Naive thymus-derived CD4-positive, alpha-beta T cell (primary cell): ENCODE measurements around the gene ACOT4. TPM values are rescaled to one million over a fixed set of nuclear protein-coding genes. Genes with fewer than 3 reads are reported as not detected.
"Not testable (repeated sequence)": the region's sequence is repeated elsewhere in the genome, so short reads cannot be mapped to it uniquely, and the experiment has no call there.

Experiments
- ATAC-seq: fragments of 150-1000 bp; cut with Tn5 transposase; 2 replicates; pipeline ENCODE4 v1.10.0; 2021; ENCODE audit warnings: mild to moderate bottlenecking, moderate library complexity
- CTCF ChIA-PET: fragments of 350-600 bp; sonication (Branson Sonifier 250); formaldehyde crosslinking; loops from one replicate; lab custom pipeline; 2021; ENCODE audit warnings: antibody characterized with exemption; lab: Charles Lee
- POLR2A ChIA-PET: fragments of 350-600 bp; sonication (Branson Sonifier 250); formaldehyde crosslinking; loops from one replicate; lab custom pipeline; 2021; ENCODE audit warnings: antibody characterized with exemption, inconsistent platforms; lab: Charles Lee
- DNase-seq, 9 donors: peaks; one replicate each; pipeline versions ENCODE4 v3.0.0 to v3.0.0-alpha.2; 2020 to 2022; ENCODE audit warnings: mixed read lengths in 1 of 9
- H3K27ac ChIP-seq: one replicate; pipeline ENCODE4 v1.7.0; 2013; ENCODE audit warnings: mild to moderate bottlenecking, low read depth, low read length, moderate library complexity
- H3K27me3 ChIP-seq, 2 donors: one replicate each; pipeline ENCODE4 v1.7.0; 2013; ENCODE audit warnings: low read length in 2 of 2, mild to moderate bottlenecking in 2 of 2, moderate library complexity in 2 of 2; ENCODE audit not compliant: control insufficient read depth in 2 of 2, insufficient read depth in 2 of 2
- H3K36me3 ChIP-seq, 3 experiments: 1 replicate in 2 of 3; 2 replicates in 1 of 3; pipeline ENCODE4 v1.7.0; 2013; ENCODE audit warnings: low read length in 3 of 3, mild to moderate bottlenecking in 3 of 3, moderate library complexity in 1 of 3; ENCODE audit not compliant: insufficient read depth in 3 of 3, control insufficient read depth in 2 of 3
- H3K4me1 ChIP-seq, 2 donors: one replicate each; pipeline ENCODE4 v1.7.0; 2013; ENCODE audit warnings: low read length in 2 of 2, mild to moderate bottlenecking in 2 of 2, moderate library complexity in 1 of 2; ENCODE audit not compliant: control insufficient read depth in 2 of 2, insufficient read depth in 2 of 2
- H3K4me3 ChIP-seq: 2 replicates; pipeline ENCODE4 v1.7.0; 2013; ENCODE audit warnings: mild to moderate bottlenecking, low read length
- H3K9me3 ChIP-seq, 3 experiments: 1 replicate in 2 of 3; 2 replicates in 1 of 3; pipeline ENCODE4 v1.7.0; 2013; ENCODE audit warnings: low read length in 3 of 3; ENCODE audit not compliant: control insufficient read depth in 2 of 3
- H3K27ac Mint-ChIP-seq, 9 donors: one replicate each; pipeline ENCODE4 v1.8.0; 2020 to 2022; ENCODE audit warnings: mixed read lengths in 9 of 9, mild to moderate bottlenecking in 8 of 9, moderate library complexity in 5 of 9, inconsistent platforms in 2 of 9
- H3K27me3 Mint-ChIP-seq, 5 donors: one replicate each; pipeline ENCODE4 v1.8.0; 2021 to 2022; ENCODE audit warnings: mixed read lengths in 5 of 5, mild to moderate bottlenecking in 1 of 5
- H3K36me3 Mint-ChIP-seq, 5 donors: one replicate each; pipeline ENCODE4 v1.8.0; 2020 to 2022; ENCODE audit warnings: mixed read lengths in 5 of 5, mild to moderate bottlenecking in 3 of 5, inconsistent platforms in 1 of 5
- H3K4me1 Mint-ChIP-seq, 7 donors: one replicate each; pipeline ENCODE4 v1.8.0; 2020 to 2022; ENCODE audit warnings: mixed read lengths in 7 of 7, mild to moderate bottlenecking in 3 of 7, inconsistent platforms in 1 of 7
- H3K4me3 Mint-ChIP-seq, 10 donors: one replicate each; pipeline ENCODE4 v1.8.0; 2020 to 2022; ENCODE audit warnings: mild to moderate bottlenecking in 10 of 10, mixed read lengths in 10 of 10, moderate library complexity in 6 of 10, inconsistent platforms in 2 of 10
- H3K9me3 Mint-ChIP-seq, 11 donors: one replicate each; pipeline ENCODE4 v1.8.0; 2020 to 2022; ENCODE audit warnings: mixed read lengths in 11 of 11, mild to moderate bottlenecking in 4 of 11, inconsistent platforms in 1 of 11, moderate library complexity in 1 of 11
- intact Hi-C, 2 donors: fragments of 100-400 bp; cut with micrococcal nuclease; formaldehyde crosslinking; loops; one replicate each; pipeline ENCODE4 v1.15.1; 2023
- polyA plus RNA-seq, 2 donors: library from polyadenylated mRNA; unstranded; fragments of 300-500 nt; fragmentation: Illumina TruSeq; gene quantifications; one replicate each; pipeline ENCODE4 v1.2.3, GENCODE V29; 2021
- total RNA-seq, 6 experiments: library from RNA in 5 of 6; stranded (reverse) in 5 of 6; gene quantifications; 1 replicate in 5 of 6; 2 replicates in 1 of 6; pipeline ENCODE4 v1.2.3 and lab custom pipeline; 2021 to 2026

Gene ACOT4
- total and polyA plus RNA-seq, 7 experiments from 2014 or later: 0.69 to 2.6 (median 0.94) TPM

DNA sequence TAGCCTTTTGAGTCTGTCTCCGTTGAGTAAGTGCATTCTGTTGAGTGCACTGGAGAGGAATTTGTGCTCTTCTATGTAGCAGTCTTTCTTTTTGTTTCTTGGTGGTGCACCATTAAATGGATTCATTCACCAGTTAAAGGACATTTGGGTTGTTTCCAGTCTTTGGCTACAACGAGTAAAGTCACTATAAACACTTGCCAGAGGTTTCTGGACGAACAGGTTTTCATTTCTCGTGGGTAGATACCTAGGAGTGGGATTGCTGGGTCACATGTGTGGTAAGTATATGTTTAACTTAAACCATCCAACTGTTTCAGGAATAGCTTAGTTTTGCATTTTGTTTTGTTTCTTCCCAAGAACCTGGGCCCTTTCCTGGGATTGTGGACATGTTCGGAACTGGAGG lies 18.6 kb upstream of the ACOT4 start:
- CTCF ChIA-PET, H3K27ac Mint-ChIP-seq: not testable (repeated sequence)
- H3K4me1 Mint-ChIP-seq: peaks cover 7 to 22% (median 18%) of the 10 kb centered on the region in 7 donors

DNA sequence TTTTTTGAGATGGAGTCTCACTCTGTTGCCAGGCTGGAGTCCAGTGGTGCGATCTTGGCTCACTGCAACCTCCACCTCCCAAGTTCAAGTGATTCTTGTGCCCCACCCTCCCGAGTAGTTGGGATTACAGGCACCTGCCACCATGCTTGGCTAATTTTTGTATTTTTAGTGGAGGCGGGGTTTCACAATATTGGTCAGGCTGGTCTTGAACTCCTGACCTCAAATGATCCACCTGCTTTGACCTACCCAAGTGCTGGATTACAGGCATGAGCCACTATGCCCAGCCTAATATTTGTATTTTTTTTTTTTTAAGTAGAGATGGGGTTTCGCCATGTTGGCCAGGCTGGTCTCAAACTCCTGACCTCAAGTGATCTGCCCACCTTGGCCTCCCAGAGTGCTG lies 17.9 kb upstream of the ACOT4 start:
- intact Hi-C loops, H3K36me3 ChIP-seq, H3K4me1 ChIP-seq, H3K9me3 Mint-ChIP-seq, H3K27me3 Mint-ChIP-seq, H3K9me3 ChIP-seq, ATAC-seq, H3K27ac Mint-ChIP-seq, CTCF ChIA-PET, H3K27ac ChIP-seq, H3K27me3 ChIP-seq, H3K4me3 ChIP-seq, POLR2A ChIA-PET, DNase-seq, H3K4me3 Mint-ChIP-seq: not testable (repeated sequence)
- peaks cover 4 to 13% (median 5%) of the 10 kb centered on the region in 5 donors for H3K36me3 Mint-ChIP-seq
- peaks cover 0 to 15% (median 11%) of the 10 kb centered on the region in 7 donors for H3K4me1 Mint-ChIP-seq

More for the DNA sequence above, 18.6 kb upstream of the ACOT4 start:
- POLR2A ChIA-PET, H3K9me3 Mint-ChIP-seq, H3K27me3 Mint-ChIP-seq, H3K4me1 ChIP-seq, ATAC-seq, H3K4me3 ChIP-seq, H3K9me3 ChIP-seq, H3K27ac ChIP-seq, H3K4me3 Mint-ChIP-seq, intact Hi-C loops, DNase-seq, H3K27me3 ChIP-seq, H3K36me3 ChIP-seq: not testable (repeated sequence)
- peaks cover 4 to 14% (median 5%) of the 10 kb centered on the region in 5 donors for H3K36me3 Mint-ChIP-seq

DNA sequence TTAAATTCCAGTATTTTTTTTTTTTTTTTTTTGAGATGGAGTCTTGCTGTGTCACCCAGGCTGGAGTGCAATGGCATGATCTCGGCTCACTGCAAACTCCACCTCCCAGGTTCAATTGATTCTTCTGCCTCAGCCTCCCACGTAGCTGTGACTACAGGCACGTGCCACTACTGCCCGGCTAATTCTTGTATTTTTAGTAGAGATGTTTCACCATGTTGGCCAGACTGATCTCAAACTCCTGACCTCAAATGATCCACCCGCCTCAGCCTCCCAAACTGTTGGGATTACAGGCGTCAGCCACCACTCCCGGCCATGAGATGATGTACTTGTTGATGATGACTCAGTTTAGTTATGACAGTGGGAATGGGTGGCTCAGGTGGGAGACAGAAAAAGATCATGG lies 17.4 kb upstream of the ACOT4 start:
- H3K27ac Mint-ChIP-seq, DNase-seq, H3K4me1 ChIP-seq, intact Hi-C loops, H3K9me3 ChIP-seq, CTCF ChIA-PET, H3K27me3 ChIP-seq, H3K4me3 ChIP-seq, H3K27me3 Mint-ChIP-seq, ATAC-seq, H3K4me3 Mint-ChIP-seq, POLR2A ChIA-PET, H3K36me3 ChIP-seq, H3K9me3 Mint-ChIP-seq, H3K27ac ChIP-seq: not testable (repeated sequence)
- H3K4me1 Mint-ChIP-seq: peaks cover 0 to 11% (median 7%) of the 10 kb centered on the region in 7 donors
- peaks cover 4 to 13% (median 5%) of the 10 kb centered on the region in 5 donors for H3K36me3 Mint-ChIP-seq

DNA sequence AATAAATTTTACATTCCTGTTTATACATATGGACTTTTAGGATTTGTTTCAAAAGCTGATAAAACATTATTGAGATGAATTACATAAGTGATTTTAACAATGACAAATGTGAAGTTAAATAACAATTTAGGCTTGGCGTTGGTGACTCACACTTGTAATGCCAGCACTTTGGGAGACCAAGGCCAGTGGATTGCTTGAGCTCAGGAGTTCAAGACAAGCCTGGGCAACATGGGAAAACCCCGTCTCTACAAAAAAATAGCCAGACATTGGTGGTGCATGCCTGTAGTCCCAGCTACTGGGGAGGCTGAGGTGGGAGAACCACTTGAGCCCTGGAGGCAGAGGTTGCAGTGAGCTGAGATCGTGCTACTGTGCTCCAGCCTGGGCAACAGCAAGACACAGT lies 15.3 kb upstream of the ACOT4 start:
- no peaks in the 10 kb centered on the region for H3K9me3 ChIP-seq
- CTCF ChIA-PET: no interaction called here
- Mint-ChIP-seq H3K4me1 (no peaks in the 10 kb centered on the region), H3K36me3 (peaks cover 5 to 23% (median 8%) of the 10 kb centered on the region in 5 donors), H3K27ac (no peak overlapping the region), H3K4me3 (no peak overlapping the region), H3K9me3 (no peaks in the 10 kb centered on the region), H3K27me3 (no peaks in the 10 kb centered on the region)
- H3K27me3 ChIP-seq: no peaks in the 10 kb centered on the region
- DNase-seq (no peak), ATAC-seq (no peak)
- intact Hi-C loops: no loop called here
- no peaks in the 10 kb centered on the region for H3K4me1 ChIP-seq
- H3K36me3 ChIP-seq: peaks cover 0 to 14% (median 0%) of the 10 kb centered on the region in 3 experiments
- POLR2A ChIA-PET: no interaction called here
- H3K27ac ChIP-seq: no peak overlapping the region
- no peak overlapping the region for H3K4me3 ChIP-seq

DNA sequence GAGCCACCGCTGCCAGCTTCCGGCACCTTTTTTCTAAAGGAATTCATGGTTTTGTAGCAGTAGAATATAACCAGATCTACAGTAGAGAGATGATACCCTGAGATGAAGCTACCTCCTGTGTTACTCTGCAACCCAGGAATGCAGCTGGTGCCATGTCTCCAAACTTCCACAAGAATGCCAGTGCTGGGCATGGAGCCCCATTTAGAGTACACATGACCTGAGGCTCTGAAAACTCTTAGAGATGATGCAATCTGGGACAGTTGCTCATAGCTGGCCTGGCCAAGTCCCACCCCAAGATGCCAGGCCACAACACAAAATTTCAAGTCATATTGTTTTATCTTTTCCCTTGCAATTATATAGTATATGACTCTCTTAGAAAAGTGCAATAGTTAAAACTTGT lies 14.5 kb upstream of the ACOT4 start:
- H3K4me1 Mint-ChIP-seq, H3K27ac Mint-ChIP-seq, H3K9me3 ChIP-seq, POLR2A ChIA-PET, intact Hi-C loops, H3K27me3 ChIP-seq, H3K27me3 Mint-ChIP-seq, H3K27ac ChIP-seq, ATAC-seq, H3K4me1 ChIP-seq, H3K4me3 Mint-ChIP-seq, H3K4me3 ChIP-seq, H3K9me3 Mint-ChIP-seq, CTCF ChIA-PET, DNase-seq: not testable (repeated sequence)
- H3K36me3 Mint-ChIP-seq: peaks cover 5 to 26% (median 8%) of the 10 kb centered on the region in 5 donors
- peaks cover 0 to 14% (median 0%) of the 10 kb centered on the region in 3 experiments for H3K36me3 ChIP-seq

DNA sequence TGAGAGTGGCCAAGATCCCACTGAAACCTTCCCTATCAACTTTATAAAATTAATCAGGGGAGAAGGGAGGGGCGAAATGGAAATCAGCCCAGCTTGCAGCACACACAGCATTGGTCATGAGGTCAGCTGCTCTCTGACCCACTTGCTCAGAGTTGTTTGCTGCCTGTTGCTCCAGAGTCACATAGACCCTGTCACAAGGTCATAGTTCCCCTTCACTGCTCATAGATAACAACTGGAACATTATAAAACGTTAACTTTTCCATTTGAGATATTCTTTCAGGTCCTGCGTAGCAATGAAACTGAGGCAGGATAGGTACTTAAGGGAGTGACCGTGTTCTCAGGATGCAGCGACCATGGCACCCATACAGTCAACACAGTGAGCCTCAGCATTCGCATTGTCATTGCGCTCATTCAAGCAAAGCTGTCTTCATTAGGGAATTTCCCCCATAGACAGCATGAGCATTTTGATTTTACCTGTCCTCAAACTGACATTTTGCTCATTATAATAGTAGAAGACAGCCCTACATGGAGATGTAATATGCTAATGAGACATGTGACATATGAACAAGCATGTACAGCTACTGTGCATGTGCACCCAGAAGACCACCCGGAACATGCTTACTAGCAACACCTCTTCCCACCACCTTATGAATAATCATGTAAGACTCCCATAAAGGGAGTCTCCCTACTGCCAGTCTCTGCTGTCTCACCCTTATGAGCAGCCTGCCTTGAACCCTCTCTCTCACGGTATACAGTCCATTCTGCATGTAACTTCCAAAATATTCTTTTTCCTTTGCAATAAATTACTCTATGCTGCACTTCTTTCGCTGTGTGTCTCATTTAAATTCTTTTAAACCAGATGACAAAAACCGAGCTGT lies 9.3 kb upstream of the ACOT4 start:
- ATAC-seq, H3K9me3 ChIP-seq, H3K4me3 ChIP-seq, H3K4me3 Mint-ChIP-seq, H3K27me3 ChIP-seq, H3K27me3 Mint-ChIP-seq, H3K27ac Mint-ChIP-seq, intact Hi-C loops, CTCF ChIA-PET, H3K9me3 Mint-ChIP-seq, POLR2A ChIA-PET, H3K4me1 Mint-ChIP-seq, DNase-seq, H3K4me1 ChIP-seq, H3K27ac ChIP-seq: not testable (repeated sequence)
- peaks cover 0 to 14% (median 0%) of the 10 kb centered on the region in 3 experiments for H3K36me3 ChIP-seq
- H3K36me3 Mint-ChIP-seq: peaks cover 0 to 21% (median 4%) of the 10 kb centered on the region in 5 donors

DNA sequence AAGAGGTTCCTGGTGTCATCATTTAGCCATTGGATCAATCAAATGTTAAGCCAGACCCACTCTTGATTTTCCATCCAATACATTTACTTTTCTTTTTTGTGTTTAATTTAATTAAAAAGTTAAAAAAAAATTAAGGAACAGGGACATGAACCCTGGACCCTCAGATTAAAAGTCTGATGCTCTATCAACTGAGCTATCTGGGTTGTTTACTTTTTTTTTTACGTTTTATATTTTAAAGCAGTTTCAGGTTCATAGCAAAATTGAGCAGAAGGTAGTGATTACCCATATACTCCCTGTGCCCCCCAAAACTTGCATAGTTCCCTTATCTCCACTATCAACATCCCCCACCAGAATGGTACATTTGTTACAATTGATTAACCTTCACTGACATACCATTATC lies 3.0 kb upstream of the ACOT4 start:
- DNase-seq (no peak), ATAC-seq (no peak)
- Histone ChIP-seq H3K4me1 (no peaks in the 10 kb centered on the region), H3K27me3 (no peaks in the 10 kb centered on the region), H3K36me3 (no peaks in the 10 kb centered on the region), H3K27ac (no peak overlapping the region), H3K9me3 (no peaks in the 10 kb centered on the region), H3K4me3 (no peak overlapping the region)
- CTCF ChIA-PET: no interaction called here
- POLR2A ChIA-PET: interaction anchor here (1.5 kb wide), 1 partner anchor 98 kb away, joined by 4 read pairs; the partner anchor contains the start of gene RIOX1
- Mint-ChIP-seq H3K4me1 (peaks cover 0 to 17% (median 5%) of the 10 kb centered on the region in 7 donors), H3K9me3 (no peaks in the 10 kb centered on the region), H3K36me3 (no peaks in the 10 kb centered on the region), H3K4me3 (no peak overlapping the region), H3K27ac (peak overlapping the region in 1 of 9 donors; percentile 26), H3K27me3 (peaks cover 0 to 10% (median 0%) of the 10 kb centered on the region in 5 donors)
- intact Hi-C loops: no loop called here
